ENCODE measurements around the gene LIPA. TPM values are rescaled to one million over a fixed set of nuclear protein-coding genes. Genes with fewer than 3 reads are reported as not detected.
A peak's percentile ranks its signal among the peaks of the same experiment; 100 is the strongest.

Gene LIPA
- polyA plus RNA-seq, 1 donor (not counting 4 experiments of a cell fraction or from before 2014, with no cell fraction given) = 156 TPM

GRCh38 chr10:89213191-89213808 lies 38.3 kb downstream of the LIPA start:
- peaks cover 3 to 6% of the 10 kb centered on the region in 2 experiments for H3K36me3 ChIP-seq (ENCODE audit: control insufficient read depth in 2 of 2, extremely low read depth in 1 of 2, insufficient read depth in 2 of 2, low read length in 2 of 2)
- TF ChIP-seq EZH2 (IDR thresholded peaks at IDR 0.05; ENCODE audit: low read length) (no peak), CTCF (optimal IDR thresholded peaks at IDR 0.05 in 1 of 3, IDR thresholded peaks at IDR 0.05 in 1 of 3, conservative IDR thresholded peaks at IDR 0.05 in 1 of 3; ENCODE audit: extremely low read depth in 1 of 3, insufficient read depth in 2 of 3, low read length in 3 of 3) (peak in 2 of 3 experiments; percentile 29 to 56)
- DNase-seq (ENCODE audit: low read depth, low spot score) (no peak), FAIRE-seq (no peak)
- H3K4me2 ChIP-seq (ENCODE audit: control insufficient read depth, extremely low read depth, insufficient read depth, low read depth, low read length) = no peak overlapping the region
- no peaks in the 10 kb centered on the region for H3K9me3 ChIP-seq (ENCODE audit: control insufficient read depth, low read depth, low read length)
- no peak overlapping the region for H3K4me3 ChIP-seq (ENCODE audit: control insufficient read depth in 2 of 3, extremely low read depth in 1 of 3, insufficient read depth in 2 of 3, low read depth in 1 of 3, low read length in 3 of 3)
- no peaks in the 10 kb centered on the region for H3K9me1 ChIP-seq (ENCODE audit: control insufficient read depth, extremely low read depth, insufficient read depth, low read length)
- H3K9ac ChIP-seq (ENCODE audit: control insufficient read depth, extremely low read depth, insufficient read depth, low read length) = no peak overlapping the region
- no peak overlapping the region for H3K27ac ChIP-seq (ENCODE audit: control insufficient read depth, insufficient read depth, low read length)
- dilution Hi-C loops (cut with MboI; ENCODE audit: extremely low pct_ligation_motif_present, low sequenced_read_pairs) = loop anchor here (10.0 kb wide), 1 partner anchor 188 kb away; no protein-coding TSS in a partner anchor
- H3K79me2 ChIP-seq (ENCODE audit: control insufficient read depth, insufficient read depth, low read length) = no peaks in the 10 kb centered on the region
- no peaks in the 10 kb centered on the region for H4K20me1 ChIP-seq (ENCODE audit: control insufficient read depth, extremely low read depth, insufficient read depth, low read length)
- H3K4me1 ChIP-seq (ENCODE audit: control insufficient read depth, extremely low read depth, insufficient read depth, low read length) = peaks cover 4% of the 10 kb centered on the region
- H3K27me3 ChIP-seq (ENCODE audit: control insufficient read depth, extremely low read depth, insufficient read depth, low read length) = no peaks in the 10 kb centered on the region
- no peak overlapping the region for H2AFZ ChIP-seq (ENCODE audit: control insufficient read depth, low read length)

- peaks cover 9% of the 10 kb centered on the region for H3K27me3 ChIP-seq (ENCODE audit: control insufficient read depth, extremely low read depth, insufficient read depth, low read length)
- no peak overlapping the region for H3K9ac ChIP-seq (ENCODE audit: control insufficient read depth, extremely low read depth, insufficient read depth, low read length)
- H4K20me1 ChIP-seq (ENCODE audit: control insufficient read depth, extremely low read depth, insufficient read depth, low read length) = no peaks in the 10 kb centered on the region
- no peak overlapping the region for H2AFZ ChIP-seq (ENCODE audit: control insufficient read depth, low read length)
- H3K9me3 ChIP-seq (ENCODE audit: control insufficient read depth, low read depth, low read length) = no peaks in the 10 kb centered on the region
- FAIRE-seq = no peak
- no peak overlapping the region for H3K4me3 ChIP-seq (ENCODE audit: control insufficient read depth in 2 of 3, extremely low read depth in 1 of 3, insufficient read depth in 2 of 3, low read depth in 1 of 3, low read length in 3 of 3)
- no peak for DNase-seq (ENCODE audit: low read depth, low spot score)
- H3K27ac ChIP-seq (ENCODE audit: control insufficient read depth, insufficient read depth, low read length) = no peak overlapping the region
- peaks cover 16% of the 10 kb centered on the region for H3K4me1 ChIP-seq (ENCODE audit: control insufficient read depth, extremely low read depth, insufficient read depth, low read length)
- no peaks in the 10 kb centered on the region for H3K9me1 ChIP-seq (ENCODE audit: control insufficient read depth, extremely low read depth, insufficient read depth, low read length)
- TF ChIP-seq EZH2 (IDR thresholded peaks at IDR 0.05; ENCODE audit: low read length) (no peak), CTCF (optimal IDR thresholded peaks at IDR 0.05 in 1 of 3, IDR thresholded peaks at IDR 0.05 in 1 of 3, conservative IDR thresholded peaks at IDR 0.05 in 1 of 3; ENCODE audit: extremely low read depth in 1 of 3, insufficient read depth in 2 of 3, low read length in 3 of 3) (no peak)
- H3K4me2 ChIP-seq (ENCODE audit: control insufficient read depth, extremely low read depth, insufficient read depth, low read depth, low read length) = no peak overlapping the region
- peaks cover 3% of the 10 kb centered on the region in 2 experiments for H3K36me3 ChIP-seq (ENCODE audit: control insufficient read depth in 2 of 2, extremely low read depth in 1 of 2, insufficient read depth in 2 of 2, low read length in 2 of 2)
- H3K79me2 ChIP-seq (ENCODE audit: control insufficient read depth, insufficient read depth, low read length) = no peaks in the 10 kb centered on the region
- dilution Hi-C loops (cut with MboI; ENCODE audit: extremely low pct_ligation_motif_present, low sequenced_read_pairs) = loop anchor here (10.0 kb wide), 1 partner anchor 186 kb away; no protein-coding TSS in a partner anchor
Measured at GRCh38 chr10:89210794-89211425, 40.7 kb downstream of the LIPA start.
